ENCODE data around the gene ZNF554.

DNA sequence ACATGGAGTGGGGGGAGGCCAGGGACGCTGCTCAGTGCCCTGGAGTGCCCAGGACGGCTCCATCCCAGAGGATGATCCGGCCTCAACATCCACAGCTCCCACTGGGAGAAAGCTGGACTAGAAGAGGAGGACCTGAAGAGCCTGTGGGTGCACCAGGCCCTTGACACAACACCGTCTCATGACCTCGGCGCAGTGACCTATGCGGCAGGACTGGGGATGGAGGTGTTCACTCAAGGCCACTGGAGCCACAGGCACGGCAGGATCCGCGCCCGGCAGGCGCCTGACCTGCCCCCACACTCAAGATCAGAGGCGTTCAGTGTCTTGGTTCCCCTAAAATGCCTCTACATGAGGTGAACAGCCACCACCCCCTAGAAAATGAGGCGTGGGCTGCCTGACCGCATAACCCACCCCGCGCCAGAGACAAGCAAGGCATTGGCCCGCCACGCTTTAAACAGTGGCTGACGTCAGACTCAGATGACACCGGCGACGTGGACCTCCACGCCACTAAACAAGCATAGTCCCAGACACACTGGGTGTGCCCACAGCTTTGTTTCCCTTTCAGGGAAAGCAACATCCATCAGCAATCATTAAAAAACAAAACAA, 44.6 kb upstream of the ZNF554 start:
- TF ChIP-seq, protein P1, sequence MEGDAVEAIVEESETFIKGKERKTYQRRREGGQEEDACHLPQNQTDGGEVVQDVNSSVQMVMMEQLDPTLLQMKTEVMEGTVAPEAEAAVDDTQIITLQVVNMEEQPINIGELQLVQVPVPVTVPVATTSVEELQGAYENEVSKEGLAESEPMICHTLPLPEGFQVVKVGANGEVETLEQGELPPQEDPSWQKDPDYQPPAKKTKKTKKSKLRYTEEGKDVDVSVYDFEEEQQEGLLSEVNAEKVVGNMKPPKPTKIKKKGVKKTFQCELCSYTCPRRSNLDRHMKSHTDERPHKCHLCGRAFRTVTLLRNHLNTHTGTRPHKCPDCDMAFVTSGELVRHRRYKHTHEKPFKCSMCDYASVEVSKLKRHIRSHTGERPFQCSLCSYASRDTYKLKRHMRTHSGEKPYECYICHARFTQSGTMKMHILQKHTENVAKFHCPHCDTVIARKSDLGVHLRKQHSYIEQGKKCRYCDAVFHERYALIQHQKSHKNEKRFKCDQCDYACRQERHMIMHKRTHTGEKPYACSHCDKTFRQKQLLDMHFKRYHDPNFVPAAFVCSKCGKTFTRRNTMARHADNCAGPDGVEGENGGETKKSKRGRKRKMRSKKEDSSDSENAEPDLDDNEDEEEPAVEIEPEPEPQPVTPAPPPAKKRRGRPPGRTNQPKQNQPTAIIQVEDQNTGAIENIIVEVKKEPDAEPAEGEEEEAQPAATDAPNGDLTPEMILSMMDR (IDR thresholded peaks at IDR 0.05; ENCODE audit: low read depth, low read length, poor library complexity, severe bottlenecking): no peak
- TF ChIP-seq EZH2phosphoT487 (IDR thresholded peaks at IDR 0.05; ENCODE audit: borderline replicate concordance, low read length): no peak

Measured in DOHH2 (cell line).